Sigmoid colon (tissue), 4 donors: Measurements from ENCODE around the gene RNASEH1.

Experiments used
- EP300 ChIP-seq, 4 donors: sonication (generic); formaldehyde crosslinking; IDR thresholded peaks; one replicate each; pipeline ENCODE4 v1.6.1; 2017; ENCODE audit warnings: antibody characterized with exemption in 4 of 4
- POLR2A ChIP-seq, 2 donors: fragments of 450-650 bp; IDR thresholded peaks; one replicate each; pipeline ENCODE4 v1.6.1; 2016; ENCODE audit warnings: antibody characterized with exemption in 2 of 2, mild to moderate bottlenecking in 2 of 2, moderate library complexity in 2 of 2
- POLR2AphosphoS5 ChIP-seq, 4 donors: sonication (generic); formaldehyde crosslinking; IDR thresholded peaks; one replicate each; pipeline ENCODE4 v1.6.1; 2017; ENCODE audit warnings: antibody characterized with exemption in 4 of 4
- TF ChIP-seq, protein P1 (sequence below), 4 experiments: fragments of 450-650 bp in 3 of 4; fragments of 200-600 bp in 1 of 4; IDR thresholded peaks; one replicate each; pipeline ENCODE4 v1.5.1; 2016 to 2019; ENCODE audit warnings: antibody characterized with exemption in 4 of 4, mild to moderate bottlenecking in 3 of 4, moderate library complexity in 2 of 4

DNA sequence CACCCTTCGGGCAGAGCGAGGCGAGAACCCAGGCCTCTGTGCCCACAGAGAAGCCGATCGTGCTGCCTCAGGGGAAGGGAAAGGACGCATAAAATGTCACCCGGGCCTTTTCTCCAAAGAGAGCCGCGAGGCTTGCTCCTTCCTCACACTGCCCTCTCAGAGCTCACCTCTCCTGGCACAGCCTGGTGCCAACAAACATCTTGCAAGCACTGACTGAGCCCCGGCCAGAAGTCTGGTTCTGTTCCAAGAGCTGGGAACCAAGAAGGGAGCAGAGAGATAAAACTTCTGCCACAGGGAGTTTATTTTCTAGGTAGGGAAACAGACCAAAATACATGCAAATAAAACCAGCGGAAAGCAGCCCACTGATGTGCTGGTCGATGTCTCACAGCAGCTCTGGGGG is 25.2 kb downstream of the RNASEH1 start:
- TF ChIP-seq POLR2AphosphoS5 (IDR thresholded peaks at IDR 0.05): no peak
- TF ChIP-seq, protein P1, sequence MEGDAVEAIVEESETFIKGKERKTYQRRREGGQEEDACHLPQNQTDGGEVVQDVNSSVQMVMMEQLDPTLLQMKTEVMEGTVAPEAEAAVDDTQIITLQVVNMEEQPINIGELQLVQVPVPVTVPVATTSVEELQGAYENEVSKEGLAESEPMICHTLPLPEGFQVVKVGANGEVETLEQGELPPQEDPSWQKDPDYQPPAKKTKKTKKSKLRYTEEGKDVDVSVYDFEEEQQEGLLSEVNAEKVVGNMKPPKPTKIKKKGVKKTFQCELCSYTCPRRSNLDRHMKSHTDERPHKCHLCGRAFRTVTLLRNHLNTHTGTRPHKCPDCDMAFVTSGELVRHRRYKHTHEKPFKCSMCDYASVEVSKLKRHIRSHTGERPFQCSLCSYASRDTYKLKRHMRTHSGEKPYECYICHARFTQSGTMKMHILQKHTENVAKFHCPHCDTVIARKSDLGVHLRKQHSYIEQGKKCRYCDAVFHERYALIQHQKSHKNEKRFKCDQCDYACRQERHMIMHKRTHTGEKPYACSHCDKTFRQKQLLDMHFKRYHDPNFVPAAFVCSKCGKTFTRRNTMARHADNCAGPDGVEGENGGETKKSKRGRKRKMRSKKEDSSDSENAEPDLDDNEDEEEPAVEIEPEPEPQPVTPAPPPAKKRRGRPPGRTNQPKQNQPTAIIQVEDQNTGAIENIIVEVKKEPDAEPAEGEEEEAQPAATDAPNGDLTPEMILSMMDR (IDR thresholded peaks at IDR 0.05): no peak
- no peak for TF ChIP-seq POLR2A (IDR thresholded peaks at IDR 0.05)
- no peak for TF ChIP-seq EP300 (IDR thresholded peaks at IDR 0.05)
